GM06990 (cell line): Measurements from ENCODE around the gene MLPH.

Experiments used
- DNase-seq: peaks from one replicate; pipeline ENCODE4 v3.0.0-alpha.2; 2011; ENCODE audit not compliant: insufficient read length; ENCODE audit errors: extremely low read depth
- H3K27me3 ChIP-seq: replicated peaks from 2 replicates; pipeline ENCODE4 v1.6.0; 2011; ENCODE audit warnings: low read length; ENCODE audit not compliant: control insufficient read depth, insufficient read depth
- H3K36me3 ChIP-seq: 2 replicates; pipeline ENCODE4 v1.5.1; 2011; ENCODE audit warnings: low read length; ENCODE audit not compliant: control insufficient read depth, insufficient read depth
- H3K4me3 ChIP-seq: replicated peaks from 2 replicates; pipeline ENCODE4 v1.5.1; 2011; ENCODE audit warnings: low read depth, mild to moderate bottlenecking, control low read depth, low read length
- TF ChIP-seq, protein P1 (sequence below): IDR thresholded peaks from 2 replicates; pipeline ENCODE4 v1.5.1; 2011; ENCODE audit warnings: low read length, control low read depth, mild to moderate bottlenecking, inconsistent platforms; ENCODE audit not compliant: insufficient read depth, poor library complexity, severe bottlenecking

Gene MLPH

GRCh38 chr2:237472909-237473877 lies 13.9 kb upstream of the MLPH start:
- TF ChIP-seq, protein P1, sequence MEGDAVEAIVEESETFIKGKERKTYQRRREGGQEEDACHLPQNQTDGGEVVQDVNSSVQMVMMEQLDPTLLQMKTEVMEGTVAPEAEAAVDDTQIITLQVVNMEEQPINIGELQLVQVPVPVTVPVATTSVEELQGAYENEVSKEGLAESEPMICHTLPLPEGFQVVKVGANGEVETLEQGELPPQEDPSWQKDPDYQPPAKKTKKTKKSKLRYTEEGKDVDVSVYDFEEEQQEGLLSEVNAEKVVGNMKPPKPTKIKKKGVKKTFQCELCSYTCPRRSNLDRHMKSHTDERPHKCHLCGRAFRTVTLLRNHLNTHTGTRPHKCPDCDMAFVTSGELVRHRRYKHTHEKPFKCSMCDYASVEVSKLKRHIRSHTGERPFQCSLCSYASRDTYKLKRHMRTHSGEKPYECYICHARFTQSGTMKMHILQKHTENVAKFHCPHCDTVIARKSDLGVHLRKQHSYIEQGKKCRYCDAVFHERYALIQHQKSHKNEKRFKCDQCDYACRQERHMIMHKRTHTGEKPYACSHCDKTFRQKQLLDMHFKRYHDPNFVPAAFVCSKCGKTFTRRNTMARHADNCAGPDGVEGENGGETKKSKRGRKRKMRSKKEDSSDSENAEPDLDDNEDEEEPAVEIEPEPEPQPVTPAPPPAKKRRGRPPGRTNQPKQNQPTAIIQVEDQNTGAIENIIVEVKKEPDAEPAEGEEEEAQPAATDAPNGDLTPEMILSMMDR: no peak
- Histone ChIP-seq H3K4me3 (no peak overlapping the region), H3K36me3 (no peaks in the 10 kb centered on the region), H3K27me3 (no peaks in the 10 kb centered on the region)
- no peak for DNase-seq

GRCh38 chr2:237473878-237474441 lies 13.1 kb upstream of the MLPH start:
- Histone ChIP-seq H3K27me3 (no peaks in the 10 kb centered on the region), H3K4me3 (no peak overlapping the region), H3K36me3 (no peaks in the 10 kb centered on the region)
- no peak for DNase-seq
- TF ChIP-seq, protein P1: no peak

DNA sequence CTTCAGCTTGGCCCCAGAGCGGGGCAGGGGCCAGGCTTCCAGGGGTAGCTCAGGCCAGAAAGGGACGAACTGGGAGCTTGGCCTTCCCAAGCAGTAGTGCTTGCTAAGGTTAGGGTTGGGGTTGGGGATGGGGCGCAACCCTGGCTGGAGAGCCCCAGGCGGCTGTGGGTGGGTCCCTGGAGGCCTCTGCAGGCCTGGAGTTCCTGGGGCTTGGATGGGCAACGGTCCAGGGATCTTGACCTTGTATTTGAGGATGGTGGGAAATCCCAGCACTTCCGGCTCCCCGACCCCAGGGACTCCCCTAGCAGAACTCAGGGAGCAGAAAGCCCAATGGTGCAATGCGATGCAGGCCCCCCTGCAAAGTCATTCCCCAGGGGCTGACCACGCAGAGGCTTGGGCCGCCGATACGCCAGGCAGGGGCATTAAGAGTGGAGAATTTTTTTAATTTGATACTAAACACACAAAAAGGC lies 12.6 kb upstream of the MLPH start:
- Histone ChIP-seq H3K4me3 (peak overlapping the region; percentile 67), H3K36me3 (no peaks in the 10 kb centered on the region), H3K27me3 (0 out of 2 replicates have a peak, but pooled peaks cover 2% of the 10 kb centered on the region)
- TF ChIP-seq, protein P1: no peak
- DNase-seq: no peak

- Histone ChIP-seq H3K27me3 (peaks cover 3% of the 10 kb centered on the region; the same call in 1 of the 2 replicates), H3K4me3 (peak overlapping the region; percentile 67), H3K36me3 (no peaks in the 10 kb centered on the region)
- DNase-seq: peak; percentile 77
- TF ChIP-seq, protein P1: peak; percentile 75
Observed at GRCh38 chr2:237474931-237475703, 11.9 kb upstream of the MLPH start.

GRCh38 chr2:237475704-237476141 lies 11.3 kb upstream of the MLPH start:
- TF ChIP-seq, protein P1: no peak
- Histone ChIP-seq H3K4me3 (no peak overlapping the region; the same call in 1 of the 2 replicates), H3K27me3 (peaks cover 4% of the 10 kb centered on the region; the same call in 1 of the 2 replicates), H3K36me3 (no peaks in the 10 kb centered on the region)
- no peak for DNase-seq
